CD4-positive, alpha-beta T cell treated with Interferon gamma for 1 hour (primary cell): Measurements from ENCODE around the gene BACH2.
"Not testable (repeated sequence)": the region's sequence is repeated elsewhere in the genome, so short reads cannot be mapped to it uniquely, and the experiment has no call there.

Source experiments
- DNase-seq: peaks from one replicate; pipeline ENCODE4 v3.0.0-alpha.2; 2020

BACH2 gene

GRCh38 chr6:90119618-90120017, 177.0 kb downstream of the BACH2 start:
- DNase-seq = no peak

DNA sequence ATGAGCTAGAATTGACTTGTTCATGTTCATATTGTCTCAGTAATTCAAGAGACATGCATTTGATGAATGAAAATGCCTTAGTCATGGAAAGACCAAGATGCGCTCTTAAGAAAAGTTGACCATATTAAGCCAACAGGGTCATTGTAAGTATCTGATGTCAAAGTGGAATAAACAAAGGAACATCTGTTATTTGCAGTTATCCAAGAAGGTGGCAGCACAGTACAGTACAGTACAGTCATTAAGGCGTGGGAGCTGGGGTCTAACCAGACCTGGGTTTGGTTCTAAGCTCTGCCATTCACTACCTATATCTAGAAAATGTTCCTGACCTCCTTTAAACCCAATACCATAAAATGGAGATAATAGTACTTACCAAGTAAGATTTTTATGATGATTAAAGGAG, 178.1 kb downstream of the BACH2 start:
- no peak for DNase-seq

DNA sequence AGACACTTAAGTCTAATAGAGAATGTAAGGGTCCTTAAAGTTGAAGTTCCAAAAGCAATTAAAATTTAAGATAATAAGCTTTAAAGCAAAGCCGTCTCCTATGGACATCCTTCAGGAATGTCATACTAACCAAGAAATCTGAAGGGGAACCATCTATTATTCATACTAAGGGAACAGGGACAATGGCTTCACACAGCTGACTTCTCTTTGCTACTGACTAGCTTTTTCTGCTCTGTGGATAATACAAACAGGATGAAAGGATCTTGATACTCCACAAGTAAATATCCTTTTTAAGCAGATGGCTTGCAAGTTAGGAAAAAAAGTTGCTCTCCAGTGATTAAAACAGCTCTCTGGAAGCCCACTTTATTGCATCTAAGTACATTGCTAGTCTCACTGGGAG, 178.6 kb downstream of the BACH2 start:
- DNase-seq = no peak

DNA sequence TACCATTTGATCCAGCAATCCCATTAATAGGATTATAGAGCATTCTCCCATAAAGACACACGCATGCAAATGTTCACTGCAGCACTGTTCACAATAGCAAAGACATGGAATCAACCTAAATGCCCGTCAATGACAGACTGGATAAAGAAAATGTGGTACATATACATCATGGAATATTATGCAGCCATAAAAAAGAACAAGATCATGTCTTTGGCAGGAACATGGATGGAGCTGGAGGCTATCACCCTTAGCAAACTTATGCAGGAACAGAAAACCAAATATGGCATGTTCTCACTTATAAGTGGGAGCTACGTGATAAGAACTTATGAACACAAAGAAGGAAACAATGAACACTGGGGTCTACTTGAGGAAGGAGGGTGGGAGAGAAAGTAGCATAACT, 180.5 kb downstream of the BACH2 start:
- DNase-seq = not testable (repeated sequence)

GRCh38 chr6:90113389-90113788, 183.3 kb downstream of the BACH2 start:
- DNase-seq = no peak

DNA sequence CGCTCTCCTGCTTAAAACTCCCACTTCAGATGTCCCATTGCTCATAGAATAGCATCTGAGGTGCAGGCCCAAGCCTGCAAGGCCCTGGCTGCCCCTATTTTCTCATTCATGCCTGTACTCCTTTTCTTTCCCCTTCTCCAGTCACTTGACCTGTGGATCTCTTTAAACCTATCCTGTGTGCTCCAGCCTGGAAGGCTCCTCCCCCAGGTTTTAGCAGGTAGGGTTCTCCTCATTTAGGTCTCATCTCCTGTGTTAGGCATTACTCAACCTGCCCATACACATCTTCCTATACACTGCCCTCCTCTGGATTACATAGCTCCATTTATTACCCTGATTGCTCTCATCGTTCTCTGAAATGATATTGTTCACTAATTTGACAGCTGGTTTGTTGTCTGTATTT, 185.3 kb downstream of the BACH2 start:
- no peak for DNase-seq

GRCh38 chr6:90110971-90111370, 185.7 kb downstream of the BACH2 start:
- peak; percentile 57 for DNase-seq

DNA sequence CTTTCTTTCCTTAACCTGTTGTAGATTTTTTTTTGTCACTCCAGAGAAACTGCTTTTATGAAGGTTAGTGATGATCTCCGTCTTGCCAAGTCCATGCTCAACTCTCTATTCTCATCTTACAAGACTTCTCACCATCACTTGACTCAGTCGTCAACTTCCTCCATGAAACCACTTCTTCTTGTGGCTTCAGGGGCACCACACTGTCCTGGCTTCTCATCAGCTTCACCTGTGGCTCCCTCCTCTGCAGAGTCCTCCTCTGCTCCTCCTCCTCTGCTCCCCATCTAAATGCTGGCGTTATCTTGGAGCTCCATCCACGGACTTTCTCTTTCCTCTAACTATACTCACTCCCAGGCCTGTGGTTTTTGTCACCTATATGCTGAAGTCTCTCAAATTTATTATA, 187.5 kb downstream of the BACH2 start:
- DNase-seq = no peak

DNA sequence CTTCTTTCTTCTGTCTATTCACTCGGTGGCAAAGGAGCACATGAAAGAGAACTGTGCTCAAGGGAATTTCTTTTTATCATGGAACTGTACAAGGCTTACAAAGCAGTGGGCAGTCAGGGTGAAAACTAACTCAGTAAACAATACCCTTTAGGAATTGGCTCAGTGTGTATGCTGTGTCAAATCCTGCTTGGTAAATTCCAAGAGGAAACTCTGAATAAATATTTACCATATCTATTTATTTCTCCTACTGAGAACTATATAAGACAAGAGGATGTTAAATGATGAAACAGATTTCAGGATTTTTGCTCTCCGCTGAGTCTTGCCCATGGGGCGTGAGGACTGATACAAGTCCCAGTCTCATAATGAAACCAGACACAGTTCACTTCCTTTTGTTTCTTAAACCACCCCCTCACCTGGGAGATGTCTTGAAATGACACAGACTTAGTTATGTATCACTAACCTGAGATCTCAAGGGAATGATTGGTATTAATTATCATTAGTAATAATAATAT, 188.8 kb downstream of the BACH2 start:
- DNase-seq = no peak

DNA sequence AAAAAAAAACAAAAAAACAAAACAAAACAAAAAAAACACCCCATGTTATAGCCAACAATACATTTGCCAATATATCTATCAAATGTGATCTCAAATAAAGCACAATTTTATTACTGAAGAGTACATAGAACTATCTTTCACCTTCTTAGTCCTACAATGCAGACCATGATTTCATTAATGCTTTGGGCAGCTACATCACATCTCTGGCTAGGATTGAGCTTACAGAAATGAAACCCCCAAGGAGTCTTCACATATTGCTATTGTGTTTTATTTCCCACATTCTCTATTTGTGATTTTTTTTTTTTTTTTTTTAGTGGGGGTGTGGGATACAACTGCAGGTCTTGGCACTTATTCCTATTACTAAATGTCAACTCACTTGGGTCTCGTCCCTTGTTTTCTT, 189.3 kb downstream of the BACH2 start:
- no peak for DNase-seq

- DNase-seq = no peak
Measured at GRCh38 chr6:90106449-90106848, 190.2 kb downstream of the BACH2 start.

DNA sequence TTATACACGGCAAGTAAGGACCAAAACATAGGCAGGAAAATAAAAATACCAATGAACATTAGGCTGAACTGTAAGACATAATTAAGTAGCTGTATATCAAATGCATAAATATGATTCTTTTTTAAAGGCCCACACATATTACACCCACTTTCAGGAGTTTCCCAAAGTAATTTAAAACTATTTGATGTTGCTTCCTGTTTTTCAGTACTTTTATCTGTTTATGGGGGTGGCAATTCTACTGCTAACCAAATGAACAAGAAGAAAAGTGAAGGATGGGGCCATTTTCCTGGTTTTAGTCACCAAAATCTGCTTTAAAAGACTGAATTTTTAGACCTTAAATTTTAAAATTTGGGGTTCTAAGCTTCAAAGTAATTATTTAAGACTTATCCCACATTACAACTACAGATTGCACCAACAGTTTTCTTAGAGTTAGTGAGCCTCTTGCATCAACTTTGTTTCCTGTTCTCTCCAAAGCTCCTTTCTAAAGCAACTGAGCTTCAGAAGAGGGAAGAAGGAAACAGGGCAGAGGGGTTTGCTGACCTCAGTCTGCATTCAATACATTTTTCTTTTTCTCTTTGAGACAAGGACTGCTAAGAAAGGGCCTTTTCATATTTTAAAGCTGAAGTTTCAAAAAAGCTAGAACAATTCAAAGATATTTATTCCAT, 191.0 kb downstream of the BACH2 start:
- DNase-seq = no peak

DNA sequence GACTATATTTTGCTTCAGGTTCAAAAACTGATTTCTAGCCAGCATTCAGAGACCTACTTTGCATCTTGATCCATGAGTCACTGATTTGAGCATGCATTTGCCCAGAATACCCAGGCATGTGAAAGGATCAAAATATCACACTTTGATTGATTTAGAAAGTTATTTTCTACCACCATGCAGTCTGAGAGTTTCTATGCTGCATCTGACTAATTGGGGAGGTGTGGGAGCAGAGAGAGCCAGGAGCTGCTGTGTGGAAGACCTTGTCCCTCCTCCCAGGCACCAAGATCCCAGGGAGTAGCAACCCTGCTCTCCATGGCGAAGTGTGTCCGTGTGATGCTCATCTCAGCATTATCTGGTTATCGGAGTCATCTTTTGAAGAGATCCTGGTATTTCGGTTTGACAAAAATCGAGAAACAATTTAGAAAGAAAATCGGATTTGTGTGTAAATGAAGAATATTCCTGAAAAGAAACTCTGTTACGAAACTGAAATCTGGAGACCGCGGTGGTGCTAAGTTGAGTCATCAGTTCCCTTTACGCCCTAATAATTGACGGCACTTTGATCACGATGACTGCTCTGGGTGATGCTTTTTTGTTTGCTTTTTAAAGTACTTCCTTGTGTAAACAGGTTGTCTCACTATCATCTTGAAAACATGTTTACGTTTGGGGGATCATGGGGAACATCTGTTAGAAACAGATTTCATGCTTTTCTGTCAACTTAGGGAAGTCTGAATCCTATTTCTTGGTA, 193.4 kb downstream of the BACH2 start:
- DNase-seq = peak; percentile 27

GRCh38 chr6:90101403-90101802, 195.2 kb downstream of the BACH2 start:
- no peak for DNase-seq

GRCh38 chr6:90100059-90100665, 196.5 kb downstream of the BACH2 start:
- DNase-seq = no peak

DNA sequence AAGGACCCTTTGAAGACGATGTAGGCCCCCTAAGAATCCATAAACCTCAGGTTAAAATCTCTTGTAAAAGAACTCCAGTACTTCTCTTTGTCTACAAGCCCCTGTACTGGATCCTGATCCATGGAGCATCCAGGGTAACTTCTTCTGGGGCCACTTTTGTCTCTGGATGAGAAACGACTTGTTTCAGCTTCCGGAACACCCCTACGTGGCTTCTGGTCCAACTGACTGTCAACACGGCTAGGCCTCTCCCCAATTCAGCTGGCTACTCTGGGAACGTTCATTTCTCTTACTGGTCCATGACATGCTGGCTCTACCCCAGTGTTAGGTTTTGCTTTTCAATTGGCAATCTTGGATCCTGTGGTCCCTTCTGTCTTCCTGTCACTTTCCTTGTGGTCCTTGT, 198.0 kb downstream of the BACH2 start:
- DNase-seq = no peak

GRCh38 chr6:90098001-90098531, 198.6 kb downstream of the BACH2 start:
- DNase-seq = no peak

DNA sequence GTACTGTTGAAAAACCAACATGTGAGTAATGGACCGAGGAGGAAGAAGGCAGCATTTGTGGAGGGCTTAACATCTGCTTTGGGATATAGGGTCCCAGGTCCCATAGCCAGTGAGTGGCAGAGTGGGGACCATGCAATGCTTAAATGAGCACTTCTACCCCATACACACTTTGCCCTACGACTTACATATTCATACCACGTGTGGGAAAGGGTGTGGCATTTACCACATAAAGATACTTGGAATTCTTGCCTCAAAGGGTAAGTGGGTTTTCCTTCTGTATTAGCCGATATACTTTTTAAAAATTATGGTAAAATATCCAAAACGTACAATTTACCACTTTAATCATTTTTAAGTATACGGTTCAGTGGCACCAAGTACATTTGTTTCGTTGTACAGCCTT, 199.3 kb downstream of the BACH2 start:
- DNase-seq = no peak

DNA sequence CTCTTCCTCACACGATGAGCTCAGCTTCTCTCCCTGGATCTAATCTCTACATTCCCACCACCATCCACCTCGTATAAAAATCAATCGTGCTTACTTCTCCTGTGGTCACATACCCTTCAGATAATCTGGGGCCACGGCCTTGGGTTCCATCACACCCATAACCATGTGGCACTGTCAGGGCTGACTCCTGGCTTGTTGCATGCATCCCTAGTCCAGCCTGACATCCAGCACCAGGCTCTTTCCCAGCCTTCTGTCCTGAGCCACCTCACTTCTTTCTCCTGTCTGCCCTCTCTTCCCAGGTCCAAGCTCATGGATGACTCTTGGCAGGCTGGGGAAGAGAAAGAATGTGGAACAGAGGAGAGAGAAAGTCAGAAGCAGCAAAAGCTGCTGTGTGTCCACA, 199.8 kb downstream of the BACH2 start:
- DNase-seq = no peak

- no peak for DNase-seq
Measured at GRCh38 chr6:90095788-90096187, 200.9 kb downstream of the BACH2 start.

DNA sequence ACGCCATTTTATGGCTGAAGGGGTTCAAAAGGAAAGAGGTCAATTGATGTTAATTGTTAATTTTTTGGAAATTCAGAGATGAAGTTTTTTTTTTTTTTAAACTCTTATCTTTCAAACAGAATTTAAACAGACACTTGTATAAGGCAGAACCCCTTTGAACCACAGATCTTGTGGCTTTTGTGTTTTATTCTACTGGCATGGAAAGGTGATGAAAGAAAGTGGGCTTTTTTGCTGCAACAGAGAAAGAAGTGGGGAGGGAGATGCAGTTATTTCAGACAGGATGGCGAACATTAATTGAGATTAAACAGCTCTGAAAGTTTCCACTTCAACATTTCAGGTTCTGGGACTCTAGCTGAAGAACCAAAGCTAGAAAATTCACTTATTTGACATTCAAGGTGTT, 201.5 kb downstream of the BACH2 start:
- no peak for DNase-seq

DNA sequence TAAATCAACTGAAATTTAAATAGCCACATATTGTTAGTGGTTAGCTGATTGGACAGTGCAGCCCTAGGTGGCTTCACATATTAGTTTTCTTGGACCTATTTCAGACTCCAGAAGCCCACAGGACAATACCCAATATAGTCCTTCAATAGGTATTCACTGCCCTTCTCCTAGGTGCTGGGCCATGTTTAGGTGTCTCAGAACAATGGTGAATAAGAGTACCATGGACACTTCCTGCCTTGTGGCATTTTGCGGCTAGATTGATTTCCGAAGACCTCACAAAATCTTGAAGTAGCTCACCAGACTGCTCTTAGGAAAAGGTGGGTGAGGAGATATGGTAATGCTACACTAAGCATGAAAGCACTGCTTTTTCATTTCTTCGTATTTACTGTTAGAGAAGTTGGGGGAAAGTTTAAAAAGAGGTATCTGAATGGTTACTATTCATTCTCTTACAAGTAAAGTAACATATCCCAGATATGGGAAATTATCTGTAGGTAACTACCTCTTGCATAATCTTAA, 203.0 kb downstream of the BACH2 start:
- no peak for DNase-seq

DNA sequence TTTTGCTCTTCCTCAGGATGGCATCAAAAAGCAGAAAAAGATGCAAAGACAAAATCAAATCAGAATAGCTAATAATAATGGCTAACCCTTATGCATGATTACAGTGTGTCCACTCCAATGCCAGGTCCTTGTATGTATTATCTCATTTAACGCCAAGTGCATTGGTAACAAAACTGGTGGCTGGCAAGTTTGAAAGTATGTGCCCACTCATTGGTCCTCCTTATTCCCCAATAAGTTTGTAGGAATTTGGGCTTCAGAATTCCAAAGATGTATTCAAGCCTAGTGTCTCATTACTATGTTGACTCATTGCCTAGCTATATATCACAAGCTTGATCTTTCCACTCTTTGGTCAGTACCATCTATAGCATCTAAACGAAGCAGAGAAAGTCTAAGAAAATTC, 205.8 kb downstream of the BACH2 start:
- no peak for DNase-seq

DNA sequence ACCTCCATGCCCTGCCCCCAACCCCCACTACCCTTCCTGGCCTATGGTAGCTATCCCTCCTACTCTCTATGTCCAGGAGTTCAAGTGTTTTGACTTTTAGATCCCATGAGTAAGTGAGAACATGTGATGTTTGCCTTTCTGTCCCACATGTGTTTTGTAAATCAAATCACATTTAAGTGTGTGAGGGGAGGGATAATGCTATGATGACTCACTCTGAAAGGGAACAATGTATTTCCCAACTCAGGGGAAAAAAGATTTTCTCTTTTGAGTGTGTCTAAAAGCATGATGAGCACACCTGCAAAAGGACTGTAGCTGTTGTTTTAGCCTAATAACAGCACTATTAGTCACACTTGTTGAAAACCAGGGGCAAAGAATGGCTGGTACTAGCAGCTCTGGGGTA, 208.6 kb downstream of the BACH2 start:
- no peak for DNase-seq
